ENCODE data around the gene DRC3. TPM values are rescaled to one million over a fixed set of nuclear protein-coding genes. Genes with fewer than 3 reads are reported as not detected.

The DRC3 gene
- total and polyA plus RNA-seq, 4 donors = 0.61 to 1.5 (median 1.1) TPM

DNA sequence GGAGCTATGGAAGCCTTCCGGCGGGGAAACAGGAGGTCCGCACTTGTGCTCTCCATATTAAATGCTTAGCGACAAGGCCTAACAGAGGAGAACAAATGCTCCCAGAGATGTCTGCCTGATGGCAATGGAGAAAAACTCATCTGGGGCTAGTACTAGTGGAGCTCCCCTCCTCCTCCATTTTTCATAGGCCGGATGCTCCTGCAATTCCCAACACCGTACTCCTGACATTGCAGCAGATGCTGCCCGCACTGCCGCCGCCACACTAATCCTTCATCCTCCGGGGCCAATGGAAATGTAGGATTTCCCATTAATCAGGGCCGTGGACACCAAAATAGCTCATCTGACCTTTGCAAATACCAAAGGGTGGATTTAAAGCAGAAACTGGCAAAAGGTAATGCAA, 27.9 kb upstream of the DRC3 start:
- no peak overlapping the region for H3K27ac ChIP-seq (ENCODE audit: low read depth in 1 of 2, low read length in 2 of 2)
- H3K4me1 ChIP-seq (ENCODE audit: control insufficient read depth in 4 of 4, insufficient read depth in 4 of 4, low read length in 3 of 4) = peaks cover 0 to 3% (median 0%) of the 10 kb centered on the region in 4 donors
- 97% methylated on average over 11 of the region's 11 CpGs for WGBS

GRCh38 chr17:17946093-17946492, 26.6 kb upstream of the DRC3 start:
- no peak overlapping the region for H3K27ac ChIP-seq (ENCODE audit: low read depth in 1 of 2, low read length in 2 of 2)
- H3K4me3 ChIP-seq (ENCODE audit: low read depth in 1 of 3, low read length in 3 of 3) = no peak overlapping the region
- H3K36me3 ChIP-seq (ENCODE audit: control insufficient read depth in 4 of 4, insufficient read depth in 3 of 4, low read depth in 1 of 4, low read length in 3 of 4) = no peaks in the 10 kb centered on the region
- no peaks in the 10 kb centered on the region for H3K27me3 ChIP-seq (ENCODE audit: control insufficient read depth in 4 of 4, insufficient read depth in 4 of 4, low read length in 3 of 4)
- 65% methylated on average over 3 of the region's 3 CpGs for WGBS
- DNase-seq (ENCODE audit: low spot score) = no peak
- no peak overlapping the region for H3K9ac ChIP-seq (ENCODE audit: low read depth in 1 of 2, low read length in 2 of 2)
- peaks cover 0 to 3% (median 0%) of the 10 kb centered on the region in 4 donors for H3K4me1 ChIP-seq (ENCODE audit: control insufficient read depth in 4 of 4, insufficient read depth in 4 of 4, low read length in 3 of 4)
- no peaks in the 10 kb centered on the region for H3K9me3 ChIP-seq (ENCODE audit: control insufficient read depth in 4 of 4, low read length in 3 of 4)
- TF ChIP-seq YY1 (IDR thresholded peaks at IDR 0.05) (no peak), ATF3 (IDR thresholded peaks at IDR 0.05) (no peak), GABPA (IDR thresholded peaks at IDR 0.05 in 1 of 2, conservative IDR thresholded peaks at IDR 0.05 in 1 of 2) (no peak), HNF4G (IDR thresholded peaks at IDR 0.05) (no peak), NR2F2 (IDR thresholded peaks at IDR 0.05) (no peak), RAD21 (IDR thresholded peaks at IDR 0.05) (no peak), RXRA (IDR thresholded peaks at IDR 0.05) (no peak), FOXA2 (IDR thresholded peaks at IDR 0.05) (no peak), CTCF (IDR thresholded peaks at IDR 0.05; ENCODE audit: low read depth, low read length, missing input control) (no peak), SP1 (IDR thresholded peaks at IDR 0.05) (no peak), JUND (IDR thresholded peaks at IDR 0.05) (no peak)
- TF ChIP-seq, protein P1, sequence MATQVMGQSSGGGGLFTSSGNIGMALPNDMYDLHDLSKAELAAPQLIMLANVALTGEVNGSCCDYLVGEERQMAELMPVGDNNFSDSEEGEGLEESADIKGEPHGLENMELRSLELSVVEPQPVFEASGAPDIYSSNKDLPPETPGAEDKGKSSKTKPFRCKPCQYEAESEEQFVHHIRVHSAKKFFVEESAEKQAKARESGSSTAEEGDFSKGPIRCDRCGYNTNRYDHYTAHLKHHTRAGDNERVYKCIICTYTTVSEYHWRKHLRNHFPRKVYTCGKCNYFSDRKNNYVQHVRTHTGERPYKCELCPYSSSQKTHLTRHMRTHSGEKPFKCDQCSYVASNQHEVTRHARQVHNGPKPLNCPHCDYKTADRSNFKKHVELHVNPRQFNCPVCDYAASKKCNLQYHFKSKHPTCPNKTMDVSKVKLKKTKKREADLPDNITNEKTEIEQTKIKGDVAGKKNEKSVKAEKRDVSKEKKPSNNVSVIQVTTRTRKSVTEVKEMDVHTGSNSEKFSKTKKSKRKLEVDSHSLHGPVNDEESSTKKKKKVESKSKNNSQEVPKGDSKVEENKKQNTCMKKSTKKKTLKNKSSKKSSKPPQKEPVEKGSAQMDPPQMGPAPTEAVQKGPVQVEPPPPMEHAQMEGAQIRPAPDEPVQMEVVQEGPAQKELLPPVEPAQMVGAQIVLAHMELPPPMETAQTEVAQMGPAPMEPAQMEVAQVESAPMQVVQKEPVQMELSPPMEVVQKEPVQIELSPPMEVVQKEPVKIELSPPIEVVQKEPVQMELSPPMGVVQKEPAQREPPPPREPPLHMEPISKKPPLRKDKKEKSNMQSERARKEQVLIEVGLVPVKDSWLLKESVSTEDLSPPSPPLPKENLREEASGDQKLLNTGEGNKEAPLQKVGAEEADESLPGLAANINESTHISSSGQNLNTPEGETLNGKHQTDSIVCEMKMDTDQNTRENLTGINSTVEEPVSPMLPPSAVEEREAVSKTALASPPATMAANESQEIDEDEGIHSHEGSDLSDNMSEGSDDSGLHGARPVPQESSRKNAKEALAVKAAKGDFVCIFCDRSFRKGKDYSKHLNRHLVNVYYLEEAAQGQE (IDR thresholded peaks at IDR 0.05) = no peak
- TF ChIP-seq, protein P2, sequence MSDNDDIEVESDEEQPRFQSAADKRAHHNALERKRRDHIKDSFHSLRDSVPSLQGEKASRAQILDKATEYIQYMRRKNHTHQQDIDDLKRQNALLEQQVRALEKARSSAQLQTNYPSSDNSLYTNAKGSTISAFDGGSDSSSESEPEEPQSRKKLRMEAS (IDR thresholded peaks at IDR 0.05) = no peak

More for the DNA sequence above, 27.9 kb upstream of the DRC3 start:
- Histone ChIP-seq H3K9ac (ENCODE audit: low read depth in 1 of 2, low read length in 2 of 2) (no peak overlapping the region), H3K9me3 (ENCODE audit: control insufficient read depth in 4 of 4, low read length in 3 of 4) (no peaks in the 10 kb centered on the region), H3K36me3 (ENCODE audit: control insufficient read depth in 4 of 4, insufficient read depth in 3 of 4, low read depth in 1 of 4, low read length in 3 of 4) (no peaks in the 10 kb centered on the region), H3K27me3 (ENCODE audit: control insufficient read depth in 4 of 4, insufficient read depth in 4 of 4, low read length in 3 of 4) (no peaks in the 10 kb centered on the region), H3K4me3 (ENCODE audit: low read depth in 1 of 3, low read length in 3 of 3) (no peak overlapping the region)
- no peak for TF ChIP-seq FOXA1 (IDR thresholded peaks at IDR 0.05)
- TF ChIP-seq NR2F2 (IDR thresholded peaks at IDR 0.05) = no peak
- TF ChIP-seq, protein P3, sequence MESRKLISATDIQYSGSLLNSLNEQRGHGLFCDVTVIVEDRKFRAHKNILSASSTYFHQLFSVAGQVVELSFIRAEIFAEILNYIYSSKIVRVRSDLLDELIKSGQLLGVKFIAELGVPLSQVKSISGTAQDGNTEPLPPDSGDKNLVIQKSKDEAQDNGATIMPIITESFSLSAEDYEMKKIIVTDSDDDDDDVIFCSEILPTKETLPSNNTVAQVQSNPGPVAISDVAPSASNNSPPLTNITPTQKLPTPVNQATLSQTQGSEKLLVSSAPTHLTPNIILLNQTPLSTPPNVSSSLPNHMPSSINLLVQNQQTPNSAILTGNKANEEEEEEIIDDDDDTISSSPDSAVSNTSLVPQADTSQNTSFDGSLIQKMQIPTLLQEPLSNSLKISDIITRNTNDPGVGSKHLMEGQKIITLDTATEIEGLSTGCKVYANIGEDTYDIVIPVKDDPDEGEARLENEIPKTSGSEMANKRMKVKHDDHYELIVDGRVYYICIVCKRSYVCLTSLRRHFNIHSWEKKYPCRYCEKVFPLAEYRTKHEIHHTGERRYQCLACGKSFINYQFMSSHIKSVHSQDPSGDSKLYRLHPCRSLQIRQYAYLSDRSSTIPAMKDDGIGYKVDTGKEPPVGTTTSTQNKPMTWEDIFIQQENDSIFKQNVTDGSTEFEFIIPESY (IDR thresholded peaks at IDR 0.05) = no peak
- TF ChIP-seq CTCF (IDR thresholded peaks at IDR 0.05; ENCODE audit: low read depth, low read length, missing input control) = no peak
- TF ChIP-seq YY1 (IDR thresholded peaks at IDR 0.05) = no peak
- TF ChIP-seq HNF4G (IDR thresholded peaks at IDR 0.05) = no peak
- no peak for TF ChIP-seq RAD21 (IDR thresholded peaks at IDR 0.05)
- TF ChIP-seq RXRA (IDR thresholded peaks at IDR 0.05) = no peak
- no peak for TF ChIP-seq JUND (IDR thresholded peaks at IDR 0.05)
- TF ChIP-seq GABPA (IDR thresholded peaks at IDR 0.05 in 1 of 2, conservative IDR thresholded peaks at IDR 0.05 in 1 of 2) = no peak
- TF ChIP-seq SP1 (IDR thresholded peaks at IDR 0.05) = no peak
- no peak for DNase-seq (ENCODE audit: low spot score)
